H9 (cell line): ENCODE data around the gene IGFALS. TPM values are rescaled to one million over a fixed set of nuclear protein-coding genes. Genes with fewer than 3 reads are reported as not detected.

Experiments used
- DNase-seq: peaks from one replicate; pipeline ENCODE4 v3.0.0-alpha.2; 2017
- H2AFZ ChIP-seq: one replicate; pipeline ENCODE4 v1.6.1; 2013; ENCODE audit warnings: mild to moderate bottlenecking, low read length, control low read depth, moderate library complexity
- H2AK5ac ChIP-seq: 2 replicates; pipeline ENCODE4 v1.6.1; 2013; ENCODE audit warnings: low read length, control low read depth, mixed read lengths; ENCODE audit not compliant: insufficient read length
- H2BK120ac ChIP-seq: one replicate; pipeline ENCODE4 v1.6.1; 2013; ENCODE audit warnings: low read depth, mild to moderate bottlenecking, low read length, control low read depth, inconsistent platforms; ENCODE audit not compliant: poor library complexity, severe bottlenecking
- H2BK12ac ChIP-seq: 2 replicates; pipeline ENCODE4 v1.6.1; 2013; ENCODE audit warnings: low read length, control low read depth, mixed read lengths, low read depth; ENCODE audit not compliant: insufficient read length
- H2BK15ac ChIP-seq: 2 replicates; pipeline ENCODE4 v1.6.1; 2013; ENCODE audit warnings: low read depth, low read length, control low read depth
- H2BK20ac ChIP-seq: one replicate; pipeline ENCODE4 v1.6.1; 2013; ENCODE audit warnings: low read depth, mild to moderate bottlenecking, low read length, control low read depth, inconsistent platforms; ENCODE audit not compliant: poor library complexity, severe bottlenecking
- H2BK5ac ChIP-seq: 2 replicates; pipeline ENCODE4 v1.6.1; 2013; ENCODE audit warnings: low read length, control low read depth, mixed read lengths; ENCODE audit not compliant: insufficient read length
- H3K14ac ChIP-seq: 2 replicates; pipeline ENCODE4 v1.6.1; 2013; ENCODE audit warnings: low read length, control low read depth; ENCODE audit not compliant: insufficient read depth
- H3K18ac ChIP-seq: 2 replicates; pipeline ENCODE4 v1.6.1; 2013; ENCODE audit warnings: low read depth, mild to moderate bottlenecking, mixed read lengths, low read length, control low read depth; ENCODE audit not compliant: insufficient read length
- H3K23ac ChIP-seq: 2 replicates; pipeline ENCODE4 v1.6.1; 2013; ENCODE audit warnings: low read length, control low read depth, mixed read lengths, low read depth; ENCODE audit not compliant: insufficient read length
- H3K23me2 ChIP-seq: 2 replicates; pipeline ENCODE4 v1.6.1; 2013; ENCODE audit warnings: low read depth, mild to moderate bottlenecking, mixed read lengths, low read length, control low read depth; ENCODE audit not compliant: insufficient read length, poor library complexity, severe bottlenecking
- H3K27ac ChIP-seq: 2 replicates; pipeline ENCODE4 v1.5.1; 2013; ENCODE audit warnings: low read length, control low read depth, mixed read lengths, low read depth; ENCODE audit not compliant: insufficient read length
- H3K27me3 ChIP-seq: 2 replicates; pipeline ENCODE4 v1.6.1; 2013; ENCODE audit warnings: low read length, control low read depth, inconsistent platforms; ENCODE audit not compliant: insufficient read depth
- H3K4ac ChIP-seq: 2 replicates; pipeline ENCODE4 v1.6.1; 2013; ENCODE audit warnings: low read depth, mild to moderate bottlenecking, control low read depth, inconsistent platforms, low read length, moderate library complexity
- H3K4me1 ChIP-seq: 2 replicates; pipeline ENCODE4 v1.6.1; 2013; ENCODE audit warnings: low read length, control low read depth, inconsistent platforms; ENCODE audit not compliant: insufficient read depth
- H3K4me2 ChIP-seq: 2 replicates; pipeline ENCODE4 v1.6.1; 2013; ENCODE audit warnings: low read length, control low read depth, mixed read lengths; ENCODE audit not compliant: insufficient read length, insufficient read depth
- H3K56ac ChIP-seq: 2 replicates; pipeline ENCODE4 v1.6.1; 2013; ENCODE audit warnings: low read depth, mild to moderate bottlenecking, mixed read lengths, low read length, control low read depth; ENCODE audit not compliant: insufficient read length
- H3K79me1 ChIP-seq: 2 replicates; pipeline ENCODE4 v1.6.1; 2013; ENCODE audit warnings: low read depth, mild to moderate bottlenecking, moderate library complexity, low read length, control low read depth, inconsistent platforms; ENCODE audit not compliant: insufficient read depth, poor library complexity, severe bottlenecking
- H3K79me2 ChIP-seq: 2 replicates; pipeline ENCODE4 v1.6.1; 2013; ENCODE audit warnings: low read length, control low read depth, inconsistent platforms; ENCODE audit not compliant: insufficient read depth
- H3K9ac ChIP-seq: 2 replicates; pipeline ENCODE4 v1.6.1; 2013; ENCODE audit warnings: low read length, control low read depth, mixed read lengths; ENCODE audit not compliant: insufficient read length; ENCODE audit errors: extremely low read depth
- H3K9me3 ChIP-seq: one replicate; pipeline ENCODE4 v1.6.1; 2013; ENCODE audit warnings: low read depth, low read length, inconsistent platforms; ENCODE audit not compliant: control insufficient read depth
- H3T11ph ChIP-seq: one replicate; pipeline ENCODE4 v1.6.1; 2013; ENCODE audit warnings: mild to moderate bottlenecking, low read length, control low read depth, inconsistent platforms
- H4K20me1 ChIP-seq: one replicate; pipeline ENCODE4 v1.6.1; 2013; ENCODE audit not compliant: control insufficient read depth, insufficient read length, insufficient read depth
- H4K5ac ChIP-seq: 2 replicates; pipeline ENCODE4 v1.6.1; 2013; ENCODE audit warnings: low read depth, mild to moderate bottlenecking, mixed read lengths, low read length, control low read depth; ENCODE audit not compliant: insufficient read length
- H4K8ac ChIP-seq: replicated peaks from 2 replicates; pipeline ENCODE4 v1.6.1; 2013; ENCODE audit warnings: low read length, control low read depth, mixed read lengths, low read depth; ENCODE audit not compliant: insufficient read length
- H4K91ac ChIP-seq: 2 replicates; pipeline ENCODE4 v1.6.1; 2013; ENCODE audit warnings: low read depth, mild to moderate bottlenecking, moderate library complexity, mixed read lengths, low read length, control low read depth; ENCODE audit not compliant: insufficient read length
- H3K27ac Mint-ChIP-seq, 3 experiments: 2 replicates in 2 of 3; 3 replicates in 1 of 3; pipeline ENCODE4 v1.8.0; 2020 to 2021; ENCODE audit warnings: mixed read lengths in 3 of 3, mild to moderate bottlenecking in 1 of 3, moderate library complexity in 1 of 3
- H3K27me3 Mint-ChIP-seq: 2 replicates; pipeline ENCODE4 v1.8.0; 2021; ENCODE audit warnings: low read depth, mild to moderate bottlenecking, moderate library complexity, mixed read lengths
- H3K36me3 Mint-ChIP-seq, 3 experiments: 2 replicates in 2 of 3; 3 replicates in 1 of 3; pipeline ENCODE4 v1.8.0; 2020 to 2021; ENCODE audit warnings: low read depth in 3 of 3, mixed read lengths in 3 of 3; ENCODE audit not compliant: insufficient read depth in 1 of 3
- H3K4me1 Mint-ChIP-seq, 2 experiments: 2 replicates each; pipeline ENCODE4 v1.8.0; 2020; ENCODE audit warnings: mixed read lengths in 2 of 2
- H3K4me3 Mint-ChIP-seq, 2 experiments: 2 replicates in 1 of 2; 3 replicates in 1 of 2; pipeline ENCODE4 v1.8.0; 2020 to 2021; ENCODE audit warnings: mild to moderate bottlenecking in 2 of 2, mixed read lengths in 2 of 2, moderate library complexity in 1 of 2
- H3K9me3 Mint-ChIP-seq, 2 experiments: 2 replicates in 1 of 2; 3 replicates in 1 of 2; pipeline ENCODE4 v1.8.0; 2020; ENCODE audit warnings: mild to moderate bottlenecking in 2 of 2, mixed read lengths in 2 of 2, moderate library complexity in 1 of 2
- CTCF ChIP-seq: fragments of 200-600 bp; sonication (generic); conservative IDR thresholded peaks from 3 replicates; pipeline ENCODE4 v1.8.0; 2021; ENCODE audit warnings: antibody characterized with exemption, mild to moderate bottlenecking
- WGBS: extraction: QIAGEN DNeasy Blood & Tissue Kit; methylation state at CpG from one replicate; pipeline ENCODE4 v1.1.7; 2013; ENCODE audit warnings: missing lambda C conversion rate, low lambda C conversion rate, mixed read lengths; ENCODE audit not compliant: insufficient read length; ENCODE audit errors: extremely low coverage; 5-methylcytosine and 5-hydroxymethylcytosine counted together
- total RNA-seq: library from RNA; stranded (reverse); gene quantifications from 2 replicates; pipeline ENCODE4 v1.2.1, GENCODE V29; 2021

Gene IGFALS
- total RNA-seq, 1 experiment from 2014 or later = not detected

GRCh38 chr16:1766701-1767100 is 26.8 kb downstream of the IGFALS start:
- Histone ChIP-seq H3T11ph (no peak overlapping the region), H3K79me1 (no peaks in the 10 kb centered on the region), H3K23me2 (peaks cover 6% of the 10 kb centered on the region), H2AK5ac (no peak overlapping the region), H3K27ac (no peak overlapping the region), H2BK120ac (no peak overlapping the region), H4K91ac (no peak overlapping the region), H3K9me3 (no peaks in the 10 kb centered on the region), H3K4me1 (no peaks in the 10 kb centered on the region), H2AFZ (no peak overlapping the region), H2BK15ac (no peak overlapping the region), H3K79me2 (no peaks in the 10 kb centered on the region), H3K9ac (no peak overlapping the region), H2BK5ac (no peak overlapping the region), H3K27me3 (no peaks in the 10 kb centered on the region), H3K56ac (no peak overlapping the region), H4K8ac (no peak overlapping the region), H4K5ac (no peak overlapping the region), H3K4ac (no peak overlapping the region), H3K23ac (no peak overlapping the region), H3K18ac (no peak overlapping the region), H2BK20ac (no peak overlapping the region), H3K14ac (no peak overlapping the region), H2BK12ac (no peak overlapping the region), H4K20me1 (no peaks in the 10 kb centered on the region), H3K4me2 (no peak overlapping the region)
- Mint-ChIP-seq H3K4me1 (peaks cover 3 to 7% of the 10 kb centered on the region in 2 experiments), H3K36me3 (peaks cover 3 to 33% (median 25%) of the 10 kb centered on the region in 3 experiments; a peak in 6 of 7 replicates), H3K27me3 (no peaks in the 10 kb centered on the region; the same call in 1 of the 2 replicates), H3K4me3 (no peak overlapping the region), H3K27ac (no peak overlapping the region), H3K9me3 (no peaks in the 10 kb centered on the region)
- no peak for TF ChIP-seq CTCF
- no CpG with 5 or more reads among the region's 18 CpGs for WGBS
- no peak for DNase-seq
